Stimulated activated naive CD8-positive, alpha-beta T cell treated with anti-CD3 and anti-CD28 coated beads, Interleukin-15, Interleukin-2, amounts not matched to agents 100 U/mL and 50 U/mL, for 24 hours (primary cell): ENCODE measurements around the gene SIRPB2.

Source experiments
- ATAC-seq: fragments of 150-1000 bp; cut with Tn5 transposase; one replicate; pipeline ENCODE4 v1.10.0; 2021
- DNase-seq: peaks from one replicate; pipeline ENCODE4 v3.0.0; 2021

SIRPB2 gene

DNA sequence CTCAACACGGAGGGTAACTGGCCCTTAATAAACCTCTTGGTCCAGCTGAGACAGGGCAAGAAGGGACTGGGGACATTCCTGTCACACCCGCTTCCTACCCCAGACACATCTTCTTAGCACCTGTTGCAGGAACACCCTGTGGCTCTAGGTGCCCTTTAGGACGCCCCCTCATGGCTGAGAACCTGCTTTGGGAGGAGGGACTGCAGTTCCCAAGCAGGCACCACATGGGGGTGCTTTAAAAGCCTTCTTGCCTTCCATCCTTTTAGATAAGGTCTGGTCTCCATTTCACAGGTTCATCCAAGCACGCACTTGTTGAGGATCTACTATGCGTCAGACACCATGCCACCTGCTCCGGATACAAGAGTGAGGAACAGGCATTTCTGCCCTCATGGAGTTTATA, 51.2 kb downstream of the SIRPB2 start:
- peak; percentile 22 for DNase-seq
- ATAC-seq = peak; percentile 44

DNA sequence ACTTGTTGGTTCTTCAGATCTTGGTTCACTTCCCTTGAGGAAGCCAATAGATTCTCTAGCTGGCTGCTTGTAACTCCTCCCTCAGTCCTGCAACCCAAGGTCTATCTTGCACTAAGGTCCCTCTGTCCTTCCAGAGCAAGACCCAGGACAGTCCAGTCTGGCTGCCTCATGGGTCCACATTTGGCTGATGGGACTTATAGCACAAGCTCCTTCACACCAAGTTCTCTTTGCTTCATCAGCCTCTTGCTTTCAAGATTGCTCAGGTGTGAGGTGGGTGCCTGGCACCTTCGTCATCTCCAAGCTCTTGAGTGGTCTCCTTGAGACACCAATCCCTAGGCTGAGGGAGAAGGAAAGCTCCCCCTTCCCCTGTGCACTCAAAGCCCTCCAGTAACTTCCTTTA, 52.9 kb downstream of the SIRPB2 start:
- ATAC-seq (no peak), DNase-seq (no peak)

DNA sequence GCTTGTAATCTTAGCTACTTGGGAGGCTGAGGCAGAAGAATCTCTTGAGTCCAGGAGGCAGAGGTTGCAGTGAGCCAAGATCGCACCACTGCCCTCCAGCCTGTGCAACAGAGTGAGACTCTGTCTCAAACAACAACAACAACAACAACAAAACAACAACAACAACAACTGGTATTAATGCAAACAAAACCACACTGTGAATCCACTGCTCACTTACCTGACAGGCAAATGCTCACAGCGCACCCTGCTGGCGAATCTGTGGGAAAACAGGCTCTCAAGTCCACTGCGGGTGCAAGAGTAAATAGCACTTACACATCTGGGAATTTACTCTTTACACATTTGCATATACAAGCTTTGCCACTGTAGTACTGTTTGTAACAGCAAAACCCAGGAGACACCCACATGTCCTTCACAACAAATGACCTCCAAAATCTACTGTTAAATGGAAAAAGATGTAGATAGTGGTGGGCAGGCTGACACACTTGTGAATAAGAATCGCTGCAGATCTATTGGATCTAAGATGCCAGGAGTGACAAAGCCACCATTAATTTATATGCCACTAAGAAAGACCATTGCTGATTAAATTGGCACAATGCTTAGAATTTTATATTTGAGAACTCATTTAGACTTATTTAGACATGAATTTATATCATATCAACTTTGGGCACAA, 53.9 kb downstream of the SIRPB2 start:
- peak; percentile 47 for ATAC-seq
- peak; percentile 79 for DNase-seq

DNA sequence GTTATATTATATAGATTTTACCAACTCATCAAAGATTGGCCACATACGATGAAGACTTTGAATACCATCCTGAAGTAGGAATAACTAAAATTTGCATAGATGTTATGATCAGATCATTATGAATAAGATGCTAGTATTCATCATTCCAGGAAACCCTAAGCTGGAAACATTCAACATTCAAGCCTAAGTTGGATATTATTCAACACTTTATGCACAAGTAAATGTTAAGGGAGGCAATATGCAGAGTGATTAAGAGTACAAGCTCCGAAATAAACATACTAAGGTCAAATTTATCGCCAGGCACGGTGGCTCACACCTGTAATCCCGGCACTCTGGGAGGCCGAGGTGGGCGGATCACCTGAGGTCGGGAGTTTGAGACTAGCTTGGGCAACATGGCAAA, 55.0 kb downstream of the SIRPB2 start:
- no peak for ATAC-seq

DNA sequence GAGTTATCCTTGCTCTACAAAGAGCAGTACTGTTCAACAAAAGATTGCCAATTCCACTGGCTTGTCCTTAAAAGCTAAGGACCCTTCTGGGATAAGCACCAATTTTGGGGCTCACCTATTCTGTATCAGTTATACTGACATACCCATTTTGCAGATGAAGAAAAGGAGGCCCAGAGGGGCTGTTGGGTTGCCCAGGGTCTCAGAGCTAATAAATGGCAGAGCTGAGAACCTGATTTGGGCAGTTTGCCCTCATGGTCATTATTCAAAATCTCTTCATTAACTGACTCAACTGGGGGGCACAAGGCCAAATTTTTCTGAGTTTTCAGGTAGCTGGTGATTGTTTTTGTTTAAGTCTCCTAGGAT, 55.9 kb downstream of the SIRPB2 start:
- DNase-seq (no peak), ATAC-seq (no peak)

More for the DNA sequence above, 55.0 kb downstream of the SIRPB2 start:
- no peak for DNase-seq

DNA sequence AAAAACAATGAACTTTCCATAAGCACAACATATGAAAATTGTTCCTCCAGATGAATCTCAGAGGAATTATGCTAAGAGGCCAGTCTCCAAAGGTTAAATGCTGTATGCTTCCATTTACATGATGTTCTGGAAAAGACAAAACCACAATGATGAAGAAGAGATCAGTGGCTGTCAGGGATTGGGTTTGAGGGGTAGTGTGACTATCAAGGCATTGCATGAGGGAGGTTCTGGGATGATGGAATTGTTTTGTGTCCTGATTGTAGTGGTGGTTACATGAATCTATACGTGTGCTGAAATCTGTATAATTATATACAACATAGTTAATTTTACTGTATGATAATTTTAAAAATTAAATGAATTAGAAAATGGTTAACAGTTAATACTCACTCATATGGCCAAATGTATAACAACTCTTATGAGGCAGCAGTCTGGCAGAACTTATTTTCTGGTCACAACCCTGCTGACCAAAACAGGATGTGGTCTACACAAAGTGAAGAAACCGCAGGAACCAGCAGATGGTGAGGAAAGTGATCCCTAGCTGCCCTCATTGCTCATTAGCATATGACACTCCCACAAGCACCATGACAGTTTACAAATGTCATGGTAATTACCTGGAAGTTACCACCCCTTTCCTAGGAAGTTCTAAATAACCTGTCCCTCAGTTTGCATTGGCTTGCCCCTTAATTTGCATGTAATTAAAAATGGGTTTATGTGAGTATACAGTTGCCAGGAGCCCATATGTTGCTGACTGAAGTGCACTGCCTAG, 56.5 kb downstream of the SIRPB2 start:
- DNase-seq (peak; percentile 65), ATAC-seq (peak; percentile 79)

DNA sequence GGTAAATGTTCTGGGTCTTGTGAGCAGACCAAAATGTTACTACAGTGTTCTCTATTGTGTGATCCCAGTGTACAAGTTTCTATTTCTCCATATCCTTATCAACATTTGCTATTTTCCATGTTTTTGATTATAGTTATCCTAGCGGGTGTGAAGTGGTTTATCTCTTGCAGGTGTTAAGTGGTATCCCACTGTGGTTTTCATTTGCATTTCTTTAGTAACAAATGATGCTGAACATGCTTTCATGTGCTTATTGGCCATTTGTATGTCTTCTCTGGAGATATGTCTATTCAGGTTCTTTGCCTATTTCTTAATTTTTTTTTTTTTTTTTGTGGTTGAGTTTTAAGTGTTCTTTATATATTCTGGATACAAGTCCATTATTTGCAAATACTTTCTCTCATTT, 60.1 kb downstream of the SIRPB2 start:
- no peak for ATAC-seq
- DNase-seq = no peak

DNA sequence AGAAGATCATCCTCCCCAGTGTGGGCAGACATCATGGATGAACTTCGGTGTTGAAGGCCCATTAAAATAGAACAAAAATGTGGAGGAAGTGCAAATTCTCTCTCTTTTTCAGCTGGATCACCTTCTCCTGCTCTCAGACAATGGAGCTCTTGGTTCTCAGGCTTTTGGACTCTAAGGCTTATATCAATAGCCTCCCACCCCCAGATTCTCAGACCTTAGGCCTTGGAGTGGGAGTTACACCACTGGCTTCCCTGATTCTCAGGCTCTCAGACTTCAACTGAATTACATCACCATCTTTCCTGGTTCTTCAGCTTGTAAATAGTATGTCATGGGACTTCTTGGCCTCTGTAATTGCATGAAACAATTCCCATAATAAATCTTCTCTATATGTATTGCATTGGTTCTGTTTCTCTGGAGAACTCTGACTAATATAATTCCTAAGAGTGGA, 61.2 kb downstream of the SIRPB2 start:
- DNase-seq = no peak
- ATAC-seq = no peak

DNA sequence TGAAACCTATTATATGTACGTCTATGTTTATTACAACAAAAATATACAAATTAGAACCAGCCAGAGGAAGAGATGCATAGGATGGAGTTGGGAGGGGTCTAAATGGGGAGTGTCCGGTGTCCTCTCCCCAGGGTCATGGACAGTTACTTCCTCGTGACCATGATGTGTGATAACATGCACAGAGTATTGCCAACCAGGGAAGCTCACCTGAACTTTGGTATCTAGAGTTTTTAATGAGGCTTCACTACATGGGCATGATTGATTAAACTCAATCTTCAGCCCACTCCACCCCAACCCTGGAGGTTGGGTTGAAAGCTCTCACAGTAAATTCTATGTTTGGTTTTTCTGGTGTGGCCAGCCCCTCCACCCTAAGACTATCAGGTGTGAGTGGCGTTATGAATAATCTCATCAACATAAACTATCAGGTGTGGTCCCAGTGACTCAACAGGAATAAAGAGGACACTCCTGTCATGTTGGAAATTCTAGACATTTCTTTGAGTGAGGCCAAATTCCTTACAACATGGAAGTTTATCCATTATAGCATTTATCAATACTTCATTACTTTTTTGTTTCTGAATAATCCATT, 62.0 kb downstream of the SIRPB2 start:
- DNase-seq = no peak
- no peak for ATAC-seq

DNA sequence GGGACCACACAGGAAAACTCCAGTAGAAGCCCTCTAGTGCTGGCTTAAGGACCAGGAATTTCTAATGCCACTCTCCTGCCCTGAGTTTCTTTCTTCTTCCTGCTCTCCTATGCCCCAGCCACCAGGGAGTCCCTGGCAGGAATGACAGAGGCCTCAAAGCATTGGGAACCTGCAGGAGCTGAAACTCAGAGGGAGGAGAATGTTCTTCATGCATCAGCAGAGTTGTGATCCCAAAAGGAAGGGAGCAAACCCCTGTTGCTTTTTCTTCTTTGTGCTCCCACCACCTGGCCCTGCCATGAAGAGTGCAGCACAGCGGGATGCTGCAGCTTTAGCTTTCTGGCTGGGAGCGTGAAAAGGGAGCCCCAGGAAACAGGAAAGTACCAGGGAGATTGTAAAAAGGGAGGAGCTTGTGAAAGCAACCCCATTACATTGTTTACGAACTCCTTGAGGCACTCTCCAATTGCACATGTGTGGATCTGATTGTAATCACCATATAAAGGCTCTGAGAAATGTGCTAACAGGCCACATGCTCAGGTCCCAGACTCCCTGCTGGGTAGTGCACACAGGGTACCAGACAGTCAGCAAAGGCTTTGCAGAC, 63.7 kb downstream of the SIRPB2 start:
- ATAC-seq = no peak
- DNase-seq = no peak

DNA sequence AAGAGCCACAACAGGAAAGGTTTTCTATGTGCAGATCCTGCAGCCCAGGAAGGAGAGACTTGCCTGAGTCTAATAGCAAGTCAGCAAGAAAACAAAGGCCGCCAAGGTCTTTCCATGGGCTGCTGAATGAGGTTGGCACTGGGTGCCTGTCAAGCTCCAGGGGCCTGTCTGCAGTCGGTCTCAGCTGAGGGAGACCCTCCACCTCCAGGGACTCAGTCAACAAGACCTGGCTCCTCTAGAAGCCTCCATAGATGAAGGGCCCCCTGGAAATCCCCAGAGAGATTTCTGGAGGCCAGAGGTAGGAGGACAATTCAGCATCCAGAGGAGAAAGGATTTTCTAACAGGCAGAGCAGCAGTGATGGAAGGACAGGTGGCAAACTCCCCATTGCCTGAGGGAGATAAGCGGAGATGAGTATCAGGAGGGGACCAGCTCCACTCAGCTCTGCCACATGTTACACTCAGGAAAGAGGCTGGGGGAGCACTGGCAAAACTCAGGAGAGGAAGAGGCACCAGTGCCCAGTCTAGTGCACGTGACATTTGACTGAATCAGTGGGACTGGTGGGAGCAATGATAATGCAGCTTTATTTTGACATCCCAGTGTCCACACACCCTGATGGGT, 64.9 kb downstream of the SIRPB2 start:
- no peak for DNase-seq
- no peak for ATAC-seq
